Stimulated activated naive CD4-positive, alpha-beta T cell treated with Interleukin-2 at 50 U/mL for 16 hours (primary cell): ENCODE data around the gene CDH23.

ENCODE experiments used
- DNase-seq: peaks from one replicate; lab custom pipeline; 2025; lab: John Stamatoyannopoulos, UW

Gene CDH23

GRCh38 chr10:71863203-71863602 is 466.5 kb downstream of the CDH23 start:
- DNase-seq, result no peak

- no peak for DNase-seq
Measured at GRCh38 chr10:71864911-71865361, 468.2 kb downstream of the CDH23 start.
